ENCODE measurements around the gene MT1E. TPM values are rescaled to one million over a fixed set of nuclear protein-coding genes. Genes with fewer than 3 reads are reported as not detected.

MT1E gene
- total RNA-seq, 1 experiment from 2014 or later, result 383 TPM

DNA sequence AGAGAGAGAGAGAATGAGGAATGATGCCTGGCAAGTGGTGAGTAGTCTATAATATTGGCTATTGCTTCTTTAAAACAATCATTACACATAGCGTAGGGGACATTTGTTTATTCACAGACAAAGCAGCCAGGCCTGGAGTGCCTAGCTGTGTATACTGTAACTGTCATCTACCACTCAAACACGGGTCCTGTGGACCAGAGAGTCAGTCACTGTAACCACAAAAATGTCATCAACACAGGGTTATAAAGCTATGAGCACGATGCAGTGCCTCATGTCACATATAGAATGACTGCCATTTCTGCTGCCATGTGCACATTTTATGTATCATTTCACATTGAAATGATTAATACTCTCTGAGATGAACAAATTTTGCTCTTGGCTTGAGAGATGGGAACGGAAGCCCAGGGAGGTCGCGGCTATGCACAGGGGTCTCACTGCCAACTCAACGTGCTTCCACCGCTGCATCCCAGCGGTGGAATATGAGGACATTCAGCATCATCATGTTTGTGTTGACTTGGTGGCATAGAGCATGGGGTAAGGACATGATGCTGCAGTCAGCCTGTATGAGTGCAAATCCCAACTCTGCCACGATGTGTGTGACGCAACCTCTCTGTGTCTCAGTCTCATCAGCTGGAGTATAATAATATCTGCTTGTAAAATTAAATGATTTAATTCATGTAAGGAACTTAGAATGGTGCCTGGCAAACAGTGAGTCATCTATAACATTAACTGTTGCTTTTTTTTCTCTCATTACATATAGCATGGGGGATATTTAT is 47.4 kb downstream of the MT1E start (continued):
- TF ChIP-seq, protein P1, sequence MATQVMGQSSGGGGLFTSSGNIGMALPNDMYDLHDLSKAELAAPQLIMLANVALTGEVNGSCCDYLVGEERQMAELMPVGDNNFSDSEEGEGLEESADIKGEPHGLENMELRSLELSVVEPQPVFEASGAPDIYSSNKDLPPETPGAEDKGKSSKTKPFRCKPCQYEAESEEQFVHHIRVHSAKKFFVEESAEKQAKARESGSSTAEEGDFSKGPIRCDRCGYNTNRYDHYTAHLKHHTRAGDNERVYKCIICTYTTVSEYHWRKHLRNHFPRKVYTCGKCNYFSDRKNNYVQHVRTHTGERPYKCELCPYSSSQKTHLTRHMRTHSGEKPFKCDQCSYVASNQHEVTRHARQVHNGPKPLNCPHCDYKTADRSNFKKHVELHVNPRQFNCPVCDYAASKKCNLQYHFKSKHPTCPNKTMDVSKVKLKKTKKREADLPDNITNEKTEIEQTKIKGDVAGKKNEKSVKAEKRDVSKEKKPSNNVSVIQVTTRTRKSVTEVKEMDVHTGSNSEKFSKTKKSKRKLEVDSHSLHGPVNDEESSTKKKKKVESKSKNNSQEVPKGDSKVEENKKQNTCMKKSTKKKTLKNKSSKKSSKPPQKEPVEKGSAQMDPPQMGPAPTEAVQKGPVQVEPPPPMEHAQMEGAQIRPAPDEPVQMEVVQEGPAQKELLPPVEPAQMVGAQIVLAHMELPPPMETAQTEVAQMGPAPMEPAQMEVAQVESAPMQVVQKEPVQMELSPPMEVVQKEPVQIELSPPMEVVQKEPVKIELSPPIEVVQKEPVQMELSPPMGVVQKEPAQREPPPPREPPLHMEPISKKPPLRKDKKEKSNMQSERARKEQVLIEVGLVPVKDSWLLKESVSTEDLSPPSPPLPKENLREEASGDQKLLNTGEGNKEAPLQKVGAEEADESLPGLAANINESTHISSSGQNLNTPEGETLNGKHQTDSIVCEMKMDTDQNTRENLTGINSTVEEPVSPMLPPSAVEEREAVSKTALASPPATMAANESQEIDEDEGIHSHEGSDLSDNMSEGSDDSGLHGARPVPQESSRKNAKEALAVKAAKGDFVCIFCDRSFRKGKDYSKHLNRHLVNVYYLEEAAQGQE (IDR thresholded peaks at IDR 0.05; ENCODE audit: low read depth), result no peak
- TF ChIP-seq ELF1 (IDR thresholded peaks at IDR 0.05; ENCODE audit: borderline replicate concordance, low read depth), result no peak
- TF ChIP-seq, protein P2, sequence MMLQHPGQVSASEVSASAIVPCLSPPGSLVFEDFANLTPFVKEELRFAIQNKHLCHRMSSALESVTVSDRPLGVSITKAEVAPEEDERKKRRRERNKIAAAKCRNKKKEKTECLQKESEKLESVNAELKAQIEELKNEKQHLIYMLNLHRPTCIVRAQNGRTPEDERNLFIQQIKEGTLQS (IDR thresholded peaks at IDR 0.05), result no peak
- no peak for TF ChIP-seq POLR2AphosphoS5 (IDR thresholded peaks at IDR 0.05; ENCODE audit: low read depth, low read length)
- TF ChIP-seq ZFX (IDR thresholded peaks at IDR 0.05), result no peak

DNA sequence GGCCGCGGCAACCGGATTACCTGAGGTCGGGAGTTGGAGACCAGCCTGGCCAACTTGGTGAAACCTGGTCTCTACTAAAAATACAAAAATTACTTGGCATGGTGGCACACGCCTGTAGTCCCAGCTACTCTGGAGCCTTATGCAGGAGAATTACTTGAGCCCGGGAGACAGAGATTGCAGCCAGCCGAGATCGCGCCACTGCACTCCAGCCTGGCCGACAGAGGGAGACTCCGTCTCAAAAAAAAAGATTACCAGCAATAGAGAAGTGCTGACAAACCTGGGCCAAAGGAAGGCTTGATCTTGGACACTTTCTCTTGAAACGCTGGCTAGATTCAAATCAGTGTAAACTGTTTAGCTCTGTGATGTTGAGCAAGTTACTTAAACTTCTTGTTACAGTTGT is 48.3 kb downstream of the MT1E start:
- H3K9me2 ChIP-seq (ENCODE audit: insufficient read depth), result no peaks in the 10 kb centered on the region
- H3K9ac ChIP-seq (ENCODE audit: low read length), result no peak overlapping the region
- ChIA-PET CTCF (no interaction called here), POLR2A (interaction anchor here (1.6 kb wide), 1 partner anchor 9 kb away, joined by 5 read pairs; no protein-coding TSS in a partner anchor), RAD21 (ENCODE audit: low non-redundant PET in 1 of 2, low total read pairs in 2 of 2, uncharacterized antibody in 2 of 2, unreplicated experiment in 2 of 2) (no interaction called here)
- no peaks in the 10 kb centered on the region for H3K27me3 ChIP-seq (ENCODE audit: insufficient read depth, low read length)
- BruUV-seq (replicated peaks), result no TSS peak
- no peak overlapping the region for H3K4me3 ChIP-seq (replicated peaks in 1 of 2; ENCODE audit: low read depth in 1 of 2, low read length in 2 of 2)
- H3K36me3 ChIP-seq (ENCODE audit: control insufficient read depth in 1 of 2, insufficient read depth in 2 of 2, low read length in 2 of 2), result no peaks in the 10 kb centered on the region
- H2AFZ ChIP-seq (ENCODE audit: low read depth, low read length, poor library complexity, severe bottlenecking), result no peak overlapping the region
- intact Hi-C loops (cut with micrococcal nuclease), result no loop called here
- DNase-seq (ENCODE audit: low read depth, low spot score), result no peak
- TF ChIP-seq, protein P1 (IDR thresholded peaks at IDR 0.05; ENCODE audit: low read depth), result no peak
- TF ChIP-seq SRF (IDR thresholded peaks at IDR 0.05; ENCODE audit: low read depth), result no peak
- TF ChIP-seq POLR2AphosphoS5 (IDR thresholded peaks at IDR 0.05; ENCODE audit: low read depth, low read length), result no peak
- no peak for TF ChIP-seq EGR1 (IDR thresholded peaks at IDR 0.05; ENCODE audit: low read depth)
- peak in 2 of 3 experiments; percentile 30 to 51; a peak in 3 of 6 replicates for TF ChIP-seq CTCF (IDR thresholded peaks at IDR 0.05 in 2 of 3, conservative IDR thresholded peaks at IDR 0.05 in 1 of 3; ENCODE audit: borderline replicate concordance in 1 of 3, insufficient read depth in 1 of 3, low read depth in 2 of 3, low read length in 2 of 3)
- TF ChIP-seq EZH2phosphoT487 (IDR thresholded peaks at IDR 0.05; ENCODE audit: borderline replicate concordance), result no peak
- no peak for TF ChIP-seq ZFX (IDR thresholded peaks at IDR 0.05)
- peak; percentile 56 for TF ChIP-seq RAD21 (IDR thresholded peaks at IDR 0.05; ENCODE audit: low read depth)
- TF ChIP-seq MAX (IDR thresholded peaks at IDR 0.05), result no peak
- no peak for TF ChIP-seq CBX3 (IDR thresholded peaks at IDR 0.05; ENCODE audit: low read depth)
- no peaks in the 10 kb centered on the region for H4K20me1 ChIP-seq (ENCODE audit: insufficient read depth)
- H3K27ac ChIP-seq (ENCODE audit: low read depth, low read length), result no peak overlapping the region
- H3K4me1 ChIP-seq (ENCODE audit: control insufficient read depth in 1 of 2, insufficient read depth in 2 of 2, low read length in 2 of 2), result no peaks in the 10 kb centered on the region
- no peaks in the 10 kb centered on the region for H3K79me2 ChIP-seq (ENCODE audit: insufficient read depth, low read length)
- H3K9me3 ChIP-seq (ENCODE audit: control insufficient read depth in 1 of 2, insufficient read depth in 1 of 2, low read depth in 1 of 2, low read length in 2 of 2), result no peaks in the 10 kb centered on the region
- H3K4me2 ChIP-seq (ENCODE audit: low read length), result no peak overlapping the region
- ATAC-seq, result peak; percentile 75
